Heart left ventricle (tissue), 16 donors: Measurements from ENCODE around the gene PPIL1. TPM values are rescaled to one million over a fixed set of nuclear protein-coding genes. Genes with fewer than 3 reads are reported as not detected.

ENCODE experiments used
- ATAC-seq, 4 donors: fragments of 200-7000 bp; cut with Tn5 transposase; one replicate each; pipeline ENCODE4 v1.9.1; 2020 to 2022; ENCODE audit warnings: moderate library complexity in 4 of 4, mild to moderate bottlenecking in 3 of 4, moderate number of reproducible peaks in 1 of 4
- DNase-seq, 5 donors: peaks; one replicate each; pipeline ENCODE4 v3.0.0-alpha.2; 2020
- H3K27ac ChIP-seq, 12 donors: fragments of 200-600 bp; sonication (generic) in 4 of 12; one replicate each; pipeline versions ENCODE4 v1.5.0 to v1.8.0; 2016 to 2022; ENCODE audit warnings: mild to moderate bottlenecking in 2 of 12
- H3K27me3 ChIP-seq, 9 donors: fragments of 200-600 bp; sonication (generic) in 2 of 9; one replicate each; pipeline versions ENCODE4 v1.5.1 to v1.8.0; 2016 to 2022; ENCODE audit warnings: mild to moderate bottlenecking in 3 of 9
- H3K36me3 ChIP-seq, 9 donors: fragments of 200-600 bp; sonication (generic) in 2 of 9; one replicate each; pipeline versions ENCODE4 v1.5.0 to v1.8.0; 2018 to 2022; ENCODE audit warnings: mild to moderate bottlenecking in 2 of 9
- H3K4me1 ChIP-seq, 12 donors: fragments of 200-600 bp; sonication (generic) in 4 of 12; one replicate each; pipeline versions ENCODE4 v1.5.0 to v1.8.0; 2016 to 2022; ENCODE audit warnings: mild to moderate bottlenecking in 3 of 12
- H3K4me3 ChIP-seq, 12 donors: fragments of 200-600 bp; sonication (generic) in 4 of 12; one replicate each; pipeline versions ENCODE4 v1.5.0 to v1.8.0; 2017 to 2022; ENCODE audit warnings: mild to moderate bottlenecking in 9 of 12, moderate library complexity in 4 of 12
- H3K9me3 ChIP-seq, 12 donors: fragments of 200-600 bp; sonication (generic) in 4 of 12; one replicate each; pipeline versions ENCODE4 v1.5.0 to v1.8.0; 2016 to 2022; ENCODE audit warnings: mild to moderate bottlenecking in 1 of 12
- POLR2A ChIP-seq, 2 donors: fragments of 450-650 bp; IDR thresholded peaks; one replicate each; pipeline ENCODE4 v1.6.1; 2017; ENCODE audit warnings: antibody characterized with exemption in 2 of 2, mild to moderate bottlenecking in 2 of 2, moderate library complexity in 2 of 2
- WGBS, 4 donors: extraction: QIAGEN DNeasy Blood & Tissue Kit in 2 of 4; methylation state at CpG; one replicate each; pipeline versions ENCODE4 v1.1.5 to v1.1.7; 2013 to 2018; 5-methylcytosine and 5-hydroxymethylcytosine counted together
- intact Hi-C, 10 donors: fragments of 100-400 bp; cut with DNase I; formaldehyde crosslinking; loops; one replicate each; pipeline versions ENCODE4 v1.11.1 to v1.14.2; 2022
- polyA plus RNA-seq, 2 donors: library from polyadenylated mRNA; stranded (reverse); fragments of 200-250 nt; gene quantifications; one replicate each; pipeline ENCODE4 v1.2.3, GENCODE V29; 2013
- total RNA-seq, 9 donors: library from RNA; depleted of rRNA in 2 of 9; stranded (reverse); fragments of >200 nt in 2 of 9; fragmentation: NEBNext Ultra II Directional in 3 of 9; extraction: Animal tissue kit (Norgen Biotek cat#: 25700) in 3 of 9; gene quantifications; one replicate each; pipeline versions ENCODE4 v1.1.0 to v1.2.4, GENCODE V29; 2016 to 2023
- TF ChIP-seq, protein P1 (sequence below), 12 donors: fragments of 200-600 bp; sonication (generic) in 4 of 12; IDR thresholded peaks; one replicate each; pipeline versions ENCODE4 v1.5.0 to v1.8.0; 2018 to 2022; ENCODE audit warnings: antibody characterized with exemption in 12 of 12, mild to moderate bottlenecking in 5 of 12
- donor health status: ischemic (EF 13 %, LVEDD 7.1; RV severe dilation, severe dysfunction).
- donor health status: healthy with polysubstance abuse.
- donor health status: DM: no; HTN: yes; CAD: no.
- donor health status: DM: no; HTN: no; CAD: no.
- donor health status: ischemic (EF 25% LVEDD 6.9; RV normal size, moderate dysfunction).
- donor health status: ischemic (EF 25% LVEDD 5.7; RV mildly dilated, moderate dysfunction).
- donor health status: healthy.
- donor health status: DM: yes; HTN: yes; CAD: no.
- donor health status: ischemic (EF 35%, LVEDD 5.7; RV mildly dilated, moderate dysfunction).
- donor health status: nonischemic (EF 11% LVEDD 7.7; RV severe dilation, severe dysfunction).
- donor health status: DM: yes; HTN: yes; CAD: no.
- donor health status: PGD.
- donor health status: ischemic (EF 29% LVEDD 5.4; RV normal size, mild dysfunction).
- donor health status: nonischemic (EF 23%, LVEDD 6.1; RV moderate dilation, normal function).

PPIL1 gene
- total and polyA plus RNA-seq, 11 donors = 30.9 to 69.3 (median 42.6) TPM

DNA sequence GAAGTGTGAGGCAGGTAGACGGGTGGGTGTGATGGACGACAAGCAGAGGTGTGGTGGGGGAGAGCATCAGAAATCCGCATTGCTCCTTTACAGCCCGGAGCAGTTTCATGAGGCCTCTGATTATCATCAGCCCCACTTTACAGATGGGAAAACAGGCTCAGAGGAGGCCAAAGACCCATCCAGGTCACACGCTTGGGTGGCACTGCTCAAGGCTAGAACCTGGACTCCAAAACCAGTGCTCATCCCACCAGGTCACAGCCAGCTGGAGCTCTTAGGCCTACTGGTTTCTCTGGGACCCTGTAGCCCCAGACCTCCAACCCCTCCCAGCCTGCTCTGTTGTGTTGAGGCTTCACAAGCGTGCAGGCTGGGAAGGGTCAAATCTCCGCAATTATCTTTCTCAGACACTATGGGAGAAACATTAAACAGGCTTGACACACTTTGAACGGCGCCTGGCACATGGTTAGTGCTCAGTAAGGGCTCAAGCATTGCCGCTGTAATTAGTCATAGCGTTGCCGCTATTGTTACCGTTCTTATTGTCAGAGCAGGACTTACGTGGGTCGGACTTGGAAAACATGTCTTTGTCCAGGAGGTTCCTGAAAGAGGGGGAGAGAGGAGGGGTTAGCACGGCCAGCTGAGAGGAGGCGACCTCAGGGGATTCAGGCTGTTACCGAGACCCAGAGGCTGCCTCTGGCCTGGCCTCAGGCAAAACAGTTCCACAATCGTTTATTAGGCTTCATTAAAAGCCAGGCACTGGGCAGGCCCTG lies 51.9 kb downstream of the PPIL1 start:
- ATAC-seq = peak; percentile 5 to 70 (median 18)
- peaks cover 0 to 73% (median 50%) of the 10 kb centered on the region in 12 donors for H3K4me1 ChIP-seq
- peak in 4 of 5 donors; percentile 31 to 71 (median 59) for DNase-seq
- H3K4me3 ChIP-seq = no peak overlapping the region
- intact Hi-C loops = loop anchor here in 1 of 10 donors (10.0 kb wide), 1 partner anchor 198 kb away; no protein-coding TSS in a partner anchor
- peak overlapping the region in 11 of 12 donors; percentile 59 to 94 (median 74) for H3K27ac ChIP-seq
- TF ChIP-seq, protein P1, sequence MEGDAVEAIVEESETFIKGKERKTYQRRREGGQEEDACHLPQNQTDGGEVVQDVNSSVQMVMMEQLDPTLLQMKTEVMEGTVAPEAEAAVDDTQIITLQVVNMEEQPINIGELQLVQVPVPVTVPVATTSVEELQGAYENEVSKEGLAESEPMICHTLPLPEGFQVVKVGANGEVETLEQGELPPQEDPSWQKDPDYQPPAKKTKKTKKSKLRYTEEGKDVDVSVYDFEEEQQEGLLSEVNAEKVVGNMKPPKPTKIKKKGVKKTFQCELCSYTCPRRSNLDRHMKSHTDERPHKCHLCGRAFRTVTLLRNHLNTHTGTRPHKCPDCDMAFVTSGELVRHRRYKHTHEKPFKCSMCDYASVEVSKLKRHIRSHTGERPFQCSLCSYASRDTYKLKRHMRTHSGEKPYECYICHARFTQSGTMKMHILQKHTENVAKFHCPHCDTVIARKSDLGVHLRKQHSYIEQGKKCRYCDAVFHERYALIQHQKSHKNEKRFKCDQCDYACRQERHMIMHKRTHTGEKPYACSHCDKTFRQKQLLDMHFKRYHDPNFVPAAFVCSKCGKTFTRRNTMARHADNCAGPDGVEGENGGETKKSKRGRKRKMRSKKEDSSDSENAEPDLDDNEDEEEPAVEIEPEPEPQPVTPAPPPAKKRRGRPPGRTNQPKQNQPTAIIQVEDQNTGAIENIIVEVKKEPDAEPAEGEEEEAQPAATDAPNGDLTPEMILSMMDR (IDR thresholded peaks at IDR 0.05) = no peak
- TF ChIP-seq POLR2A (IDR thresholded peaks at IDR 0.05) = no peak
- 65 to 76% (median 70%) methylated on average over 18 to 19 of the region's 19 CpGs for WGBS, 4 donors
- no peaks in the 10 kb centered on the region for H3K27me3 ChIP-seq
- no peaks in the 10 kb centered on the region for H3K36me3 ChIP-seq
- H3K9me3 ChIP-seq = no peaks in the 10 kb centered on the region

DNA sequence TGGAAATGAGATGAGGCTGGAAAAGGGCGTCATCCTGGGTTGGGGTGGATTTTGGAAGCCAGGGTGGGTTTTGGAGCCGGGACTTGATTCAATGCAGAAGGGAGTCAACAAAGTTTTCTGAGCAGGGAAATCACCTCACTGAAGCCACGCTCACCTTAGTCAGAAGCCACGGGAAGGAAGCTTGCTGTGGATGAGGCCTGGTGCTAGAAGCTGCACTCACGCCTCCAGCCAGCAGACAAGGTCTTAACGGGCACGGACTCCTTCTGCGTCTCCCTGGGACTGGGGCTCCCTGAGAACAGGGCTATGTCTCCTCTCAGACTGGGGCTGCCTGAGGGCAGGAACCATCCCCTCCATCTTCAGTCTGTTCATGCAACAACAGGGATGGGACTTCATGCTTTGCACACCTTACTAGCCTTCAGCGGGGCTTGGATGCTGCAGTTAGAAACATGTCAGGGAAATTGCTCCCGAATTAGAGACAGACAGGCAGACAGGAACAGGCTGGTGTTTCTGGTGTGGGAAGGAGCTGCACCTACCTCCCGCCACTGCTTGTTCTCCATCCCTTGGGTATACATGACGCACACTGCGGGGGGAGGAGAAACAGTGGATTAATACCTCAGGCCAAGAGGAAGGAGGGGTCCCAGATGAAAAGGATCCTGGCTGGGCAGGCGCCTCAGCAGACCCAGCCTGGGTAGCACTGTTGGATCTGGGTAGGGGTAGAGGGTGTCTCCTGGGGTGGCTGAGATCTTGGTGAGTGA lies 52.8 kb downstream of the PPIL1 start:
- no peaks in the 10 kb centered on the region for H3K27me3 ChIP-seq
- peaks cover 0 to 64% (median 41%) of the 10 kb centered on the region in 12 donors for H3K4me1 ChIP-seq
- no peak overlapping the region for H3K4me3 ChIP-seq
- DNase-seq (peak in 1 of 5 donors; percentile 33), ATAC-seq (peak in 1 of 4 donors; percentile 5)
- no peaks in the 10 kb centered on the region for H3K36me3 ChIP-seq
- H3K27ac ChIP-seq = peak overlapping the region in 11 of 12 donors; percentile 59 to 94 (median 74)
- no peak for TF ChIP-seq POLR2A (IDR thresholded peaks at IDR 0.05)
- TF ChIP-seq, protein P1 (IDR thresholded peaks at IDR 0.05) = no peak
- H3K9me3 ChIP-seq = no peaks in the 10 kb centered on the region
- intact Hi-C loops = loop anchor here in 1 of 10 donors (10.0 kb wide), 1 partner anchor 197 kb away; no protein-coding TSS in a partner anchor
- 81 to 87% (median 83%) methylated on average over 14 of the region's 14 CpGs for WGBS, 4 donors

- intact Hi-C loops = loop anchor here in 1 of 10 donors (10.0 kb wide), 1 partner anchor 196 kb away; no protein-coding TSS in a partner anchor
- Histone ChIP-seq H3K27ac (peak overlapping the region in 8 of 12 donors; percentile 32 to 94 (median 80)), H3K4me3 (no peak overlapping the region), H3K9me3 (no peaks in the 10 kb centered on the region), H3K4me1 (peaks cover 0 to 56% (median 34%) of the 10 kb centered on the region in 12 donors), H3K27me3 (no peaks in the 10 kb centered on the region), H3K36me3 (no peaks in the 10 kb centered on the region)
- TF ChIP-seq, protein P1 (IDR thresholded peaks at IDR 0.05) = no peak
- TF ChIP-seq POLR2A (IDR thresholded peaks at IDR 0.05) = no peak
- peak in 1 of 4 donors; percentile 71 for ATAC-seq
- peak in 2 of 5 donors; percentile 65 to 76 for DNase-seq
- WGBS, 4 donors = 61 to 75% (median 73%) methylated on average over 12 of the region's 12 CpGs
Observed at GRCh38 chr6:36820700-36821580, 53.7 kb downstream of the PPIL1 start.
